NCI-H1436 (cell line): ENCODE measurements around the gene ANXA1.
"Not testable (repeated sequence)": the region's sequence is repeated elsewhere in the genome, so short reads cannot be mapped to it uniquely, and the experiment has no call there.

Experiments used
- DNase-seq: peaks from one replicate; lab custom pipeline; 2025; lab: John Stamatoyannopoulos, UW

ANXA1 gene

DNA sequence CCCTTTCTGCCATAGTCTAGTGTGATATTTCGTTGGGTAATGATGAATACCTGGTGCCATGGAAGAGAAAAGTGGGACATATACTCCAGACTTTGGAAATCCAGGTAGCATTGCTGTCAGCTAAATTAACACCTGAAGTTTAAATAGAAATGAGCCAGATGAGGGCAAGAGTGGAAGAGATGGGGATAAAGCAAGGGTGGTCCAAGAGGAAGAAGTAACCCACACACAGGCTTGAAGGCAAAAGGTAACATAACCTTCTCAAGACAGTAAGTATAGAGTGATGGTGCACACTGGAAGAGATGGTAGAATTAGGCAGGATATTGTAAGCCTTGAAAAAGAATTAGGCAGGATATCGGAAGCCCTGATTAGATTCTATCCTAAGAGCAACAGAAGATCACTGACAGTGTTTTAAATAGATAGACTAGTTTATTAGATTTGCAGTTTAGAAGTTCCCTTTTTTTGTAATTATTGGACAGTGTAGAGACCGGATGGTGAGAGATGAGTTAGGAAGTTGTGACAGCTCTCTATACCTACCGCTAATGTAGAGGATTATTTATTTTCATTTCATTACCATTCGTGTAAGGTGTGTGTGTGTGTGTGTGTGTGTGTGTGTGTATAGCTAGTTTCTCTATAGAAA, 16.8 kb downstream of the ANXA1 start:
- DNase-seq = no peak

DNA sequence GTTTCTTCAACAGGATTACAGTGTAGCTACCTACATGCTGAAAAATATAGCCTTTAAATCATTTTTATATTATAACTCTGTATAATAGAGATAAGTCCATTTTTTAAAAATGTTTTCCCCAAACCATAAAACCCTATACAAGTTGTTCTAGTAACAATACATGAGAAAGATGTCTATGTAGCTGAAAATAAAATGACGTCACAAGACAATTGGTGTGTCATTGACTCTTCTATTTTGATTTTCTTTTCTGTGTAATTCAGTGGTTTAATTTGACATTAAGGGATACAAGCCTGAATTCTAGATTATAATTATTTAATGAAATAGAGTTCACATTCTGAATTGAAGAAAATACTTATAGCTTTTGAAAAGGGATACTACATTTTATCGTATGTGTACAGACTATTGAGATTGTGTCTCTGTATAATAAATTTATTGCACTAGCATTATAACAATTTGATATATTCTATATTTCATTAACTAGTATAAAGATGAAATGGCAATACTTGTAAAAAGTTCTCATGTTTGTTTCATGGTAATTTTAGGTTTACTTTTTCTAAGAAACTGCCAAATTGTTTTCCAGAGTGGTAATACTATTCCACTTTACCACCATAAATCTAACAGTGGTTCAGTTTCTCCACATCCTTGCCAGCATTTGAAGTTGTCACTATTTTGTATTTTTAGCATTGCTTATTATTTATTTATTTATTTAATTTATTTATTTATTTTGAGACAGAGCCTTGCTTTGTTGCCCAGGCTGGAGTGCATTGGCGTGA, 18.7 kb downstream of the ANXA1 start:
- no peak for DNase-seq

DNA sequence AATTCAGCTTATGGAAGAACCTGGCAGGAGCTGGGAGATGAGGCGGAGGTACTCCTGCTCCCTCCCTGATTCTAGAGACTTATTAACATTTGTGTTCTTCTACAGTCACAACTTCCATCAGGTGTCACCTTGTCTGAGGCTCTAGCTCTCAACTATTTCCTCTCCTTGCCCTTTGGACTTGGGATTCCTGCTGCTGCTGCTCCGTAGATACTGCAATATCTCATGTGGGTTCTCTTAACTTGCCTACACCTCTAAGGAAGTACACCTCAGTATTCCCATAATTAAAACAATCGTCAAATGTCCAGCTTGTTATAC, 21.2 kb downstream of the ANXA1 start:
- DNase-seq = no peak

DNA sequence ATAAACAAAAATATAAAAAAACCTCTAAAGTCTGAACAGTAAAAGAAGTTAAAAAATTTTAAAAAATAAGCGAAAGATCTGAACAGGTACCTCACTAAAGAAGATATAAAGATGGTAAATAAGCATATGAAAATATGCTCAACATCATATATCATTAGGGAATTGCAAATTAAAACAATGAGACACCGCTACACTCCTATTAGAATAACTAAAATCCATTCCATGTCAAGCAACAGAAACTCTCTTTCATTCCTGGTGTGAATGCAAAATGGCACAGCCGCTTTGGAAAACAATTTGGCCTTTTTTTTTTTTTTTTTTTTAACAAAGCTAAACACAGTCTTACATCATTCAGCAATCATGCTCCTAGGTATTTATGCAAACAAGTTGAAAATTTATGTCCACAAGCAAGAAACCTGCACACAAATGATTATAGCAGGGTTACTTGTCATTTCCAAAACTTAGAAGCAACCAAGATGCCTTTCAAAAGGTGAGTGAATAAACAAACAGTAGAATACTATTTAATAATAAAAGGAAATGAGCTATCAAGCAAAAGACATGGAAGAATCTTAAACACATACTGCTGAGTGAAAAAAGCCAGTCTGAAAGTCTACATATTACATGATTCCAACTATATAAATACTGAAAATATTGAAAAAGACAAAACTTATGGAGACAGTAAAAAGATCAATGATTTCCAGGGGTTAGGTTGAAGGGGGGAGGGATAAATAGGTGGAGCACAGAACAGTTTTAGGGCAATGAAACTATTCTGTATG, 22.1 kb downstream of the ANXA1 start:
- no peak for DNase-seq

DNA sequence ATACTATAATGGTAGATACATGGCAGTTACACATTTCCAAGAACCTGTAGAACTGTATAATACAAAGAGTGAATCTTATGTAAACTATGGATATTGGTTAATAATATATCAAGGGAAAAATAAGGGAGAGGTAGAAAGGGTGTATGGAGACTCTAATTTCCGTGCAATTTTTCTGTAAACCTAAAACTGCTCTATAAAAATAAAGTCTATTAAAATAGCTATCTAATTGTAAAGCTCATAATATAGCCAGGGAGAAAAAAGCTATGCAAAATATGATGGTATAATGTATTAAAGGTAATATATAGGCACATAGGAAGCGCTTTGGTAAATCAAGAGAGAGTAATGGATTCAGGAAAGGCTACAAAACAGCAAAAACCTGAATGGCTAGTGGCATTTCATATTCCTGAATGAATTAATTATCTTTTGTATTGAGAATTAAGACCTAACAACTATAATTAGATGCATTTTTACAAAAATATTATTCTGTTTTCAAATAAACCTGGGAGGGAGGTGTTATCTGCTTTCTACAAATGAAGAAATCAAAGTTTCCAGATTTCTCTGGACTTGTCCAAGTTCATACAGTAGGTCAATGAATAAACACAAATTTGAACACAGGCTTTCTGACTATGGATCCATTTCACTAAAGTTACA, 22.8 kb downstream of the ANXA1 start:
- DNase-seq = no peak

DNA sequence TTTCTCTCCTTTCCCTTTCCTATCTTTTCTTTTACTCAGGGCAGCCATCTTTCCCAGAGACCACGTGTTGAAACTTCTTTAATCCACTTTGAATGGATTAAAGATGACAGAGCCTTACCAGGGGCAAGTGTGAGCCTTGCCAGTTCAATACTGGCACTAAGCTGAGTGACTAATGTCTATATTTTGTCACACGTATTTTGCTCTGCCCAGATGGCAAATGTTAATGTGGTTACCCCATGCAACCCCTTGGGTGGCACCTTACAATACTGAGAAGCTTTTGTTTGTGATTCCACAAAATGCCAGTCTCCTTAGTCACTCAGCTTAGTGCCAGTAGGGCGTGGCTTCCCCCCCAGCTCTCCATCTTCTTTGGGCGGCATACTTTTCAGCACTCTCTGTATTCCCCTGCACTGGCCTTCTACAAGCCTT, 24.8 kb downstream of the ANXA1 start:
- no peak for DNase-seq

DNA sequence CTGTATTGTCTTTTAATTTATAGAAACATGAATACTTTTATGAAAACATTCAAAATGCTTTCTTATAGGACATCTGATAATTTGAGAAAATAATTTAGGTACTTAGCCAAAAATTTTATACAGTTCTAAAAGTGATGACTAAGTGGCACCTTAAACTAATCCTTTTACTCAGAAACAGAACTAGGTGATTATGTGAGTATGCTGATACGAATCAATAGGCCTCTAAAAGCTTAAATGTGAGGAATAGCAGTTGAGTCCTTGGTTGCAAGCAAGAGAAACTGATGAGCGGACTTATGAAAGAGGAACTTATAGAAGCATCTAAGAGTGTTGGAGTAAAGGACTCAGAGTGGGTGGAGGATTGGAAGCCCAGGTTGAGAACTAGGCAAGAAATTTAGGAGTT, 26.4 kb downstream of the ANXA1 start:
- no peak for DNase-seq

DNA sequence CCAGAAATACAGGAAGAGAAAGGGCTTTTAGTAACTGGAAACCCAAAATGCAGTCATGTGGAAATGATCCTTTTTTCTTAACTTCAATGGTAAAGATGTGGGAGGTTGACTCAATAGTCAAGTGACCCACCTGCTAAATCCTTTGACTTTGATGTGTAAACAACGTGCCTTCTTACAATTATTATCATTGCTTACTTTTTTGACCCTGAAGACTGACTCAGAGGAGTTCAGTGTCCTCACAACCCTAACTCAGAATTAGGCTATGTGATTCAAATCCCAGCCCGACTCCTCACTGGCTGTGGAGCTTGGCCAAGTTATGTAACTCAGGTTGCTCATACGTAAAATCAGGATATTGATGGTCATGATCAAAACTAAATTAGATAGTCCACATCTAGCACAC, 27.9 kb downstream of the ANXA1 start:
- no peak for DNase-seq

DNA sequence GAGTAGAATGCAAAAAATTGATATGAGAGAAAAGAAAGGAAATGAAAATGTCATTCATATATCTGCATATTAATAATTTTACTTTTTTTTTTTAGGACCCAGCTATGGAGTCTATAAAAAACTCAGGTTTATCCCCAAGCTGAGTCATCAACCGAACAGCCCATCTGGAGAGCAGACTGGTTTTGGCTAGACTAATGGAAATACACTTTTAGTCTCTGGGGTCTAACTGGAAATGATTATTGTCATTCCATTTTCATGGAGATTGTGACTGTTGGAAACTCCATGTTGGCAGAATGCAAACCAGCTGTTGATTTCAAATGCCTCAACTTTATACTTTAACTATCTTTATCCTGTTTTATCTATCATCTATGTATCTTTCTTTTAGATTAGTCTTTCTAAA, 28.7 kb downstream of the ANXA1 start:
- DNase-seq = no peak

DNA sequence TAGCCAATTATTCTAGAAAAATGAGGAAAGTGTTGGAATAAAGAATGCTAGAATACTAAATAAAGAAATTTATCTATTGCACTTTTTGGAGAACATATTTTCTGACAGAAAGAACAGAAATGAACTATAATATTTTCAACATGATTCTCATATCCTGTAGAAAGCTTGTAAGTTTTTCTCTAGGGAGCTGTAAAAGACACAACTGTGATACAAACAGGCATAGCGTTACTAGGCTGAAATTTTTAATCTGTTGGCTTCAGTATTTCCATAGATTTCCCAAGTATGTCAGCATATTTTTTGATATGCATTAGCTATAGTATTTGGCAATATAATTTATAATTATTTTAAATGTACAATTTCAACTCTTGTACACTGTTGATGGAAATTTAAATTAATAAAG, 31.3 kb downstream of the ANXA1 start:
- DNase-seq = no peak

DNA sequence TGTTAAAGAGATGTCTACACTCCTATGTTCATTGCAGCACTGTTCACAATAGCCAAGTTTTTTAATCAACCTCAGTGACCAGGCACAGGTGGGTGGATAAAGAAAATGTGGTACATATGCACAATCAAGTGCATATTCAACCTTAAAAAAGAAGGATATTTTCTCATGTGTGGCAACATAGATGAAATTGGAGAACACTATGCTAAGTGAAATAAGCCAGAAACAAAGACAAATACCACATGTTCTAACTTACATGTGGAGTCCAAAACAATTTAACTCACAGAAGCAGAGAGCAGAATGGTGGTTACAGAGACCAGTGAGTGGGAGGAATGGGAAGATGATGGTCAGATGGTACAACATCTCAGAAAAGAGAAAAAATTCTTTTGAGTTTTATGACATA, 31.8 kb downstream of the ANXA1 start:
- DNase-seq = no peak

DNA sequence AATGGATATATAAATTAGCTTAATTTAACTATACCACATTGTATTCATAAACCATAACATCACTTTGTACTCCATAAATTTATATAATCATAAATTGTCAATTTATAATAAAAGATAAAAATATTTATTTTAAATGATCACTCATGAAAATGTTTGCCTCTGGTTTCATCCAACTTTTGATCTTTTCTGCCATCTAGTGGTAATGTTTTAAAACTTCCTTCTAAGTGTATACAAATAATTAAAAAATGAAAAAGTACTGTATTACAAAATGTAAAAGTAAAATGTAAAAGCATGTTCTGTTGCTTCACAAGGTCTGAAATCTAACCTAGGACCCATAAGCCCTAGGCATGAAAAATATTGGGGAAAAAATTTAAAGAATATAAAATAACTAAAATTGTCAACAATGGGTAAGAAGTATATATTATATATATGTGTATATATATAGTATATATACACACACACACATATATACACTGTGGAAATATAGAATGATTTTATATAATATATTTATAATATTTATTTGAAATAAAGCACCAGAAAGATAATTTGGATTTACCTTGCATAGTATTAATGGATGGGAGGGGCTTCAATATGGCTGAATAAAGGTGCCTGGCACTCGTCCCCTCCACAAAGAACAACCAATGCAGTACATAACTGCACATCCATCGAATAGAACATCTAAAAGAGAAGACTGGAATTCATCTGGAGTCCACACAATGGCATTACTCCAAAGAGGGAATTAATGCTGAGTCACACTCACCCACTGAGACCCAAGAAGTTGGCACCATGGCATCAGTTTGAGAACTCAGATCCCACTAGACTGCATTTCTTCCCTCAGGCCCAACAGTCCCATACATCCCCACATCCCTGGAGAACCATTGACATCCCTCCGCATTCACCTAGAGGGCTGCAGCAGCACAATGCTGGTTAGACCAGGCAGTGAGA, 32.5 kb downstream of the ANXA1 start:
- DNase-seq = peak; percentile 44

DNA sequence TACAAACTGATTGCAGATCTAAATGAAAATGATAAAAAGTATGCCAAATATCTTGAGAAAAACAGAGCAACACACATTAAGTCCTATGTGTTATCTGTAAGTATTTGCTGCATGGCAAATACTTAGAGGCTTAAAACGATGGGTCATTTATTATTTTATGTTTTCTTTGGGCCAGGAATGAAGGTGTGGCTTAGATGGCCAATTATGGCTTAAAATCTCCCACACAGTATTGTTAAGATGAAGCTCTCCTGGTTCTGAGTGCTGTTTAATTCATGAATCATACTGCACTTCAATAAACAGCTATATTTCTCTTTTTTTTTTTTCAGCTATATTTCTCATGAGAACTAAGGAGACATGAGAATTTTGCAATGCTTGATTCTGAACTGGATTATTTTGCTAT, 39.4 kb downstream of the ANXA1 start:
- DNase-seq = not testable (repeated sequence)

DNA sequence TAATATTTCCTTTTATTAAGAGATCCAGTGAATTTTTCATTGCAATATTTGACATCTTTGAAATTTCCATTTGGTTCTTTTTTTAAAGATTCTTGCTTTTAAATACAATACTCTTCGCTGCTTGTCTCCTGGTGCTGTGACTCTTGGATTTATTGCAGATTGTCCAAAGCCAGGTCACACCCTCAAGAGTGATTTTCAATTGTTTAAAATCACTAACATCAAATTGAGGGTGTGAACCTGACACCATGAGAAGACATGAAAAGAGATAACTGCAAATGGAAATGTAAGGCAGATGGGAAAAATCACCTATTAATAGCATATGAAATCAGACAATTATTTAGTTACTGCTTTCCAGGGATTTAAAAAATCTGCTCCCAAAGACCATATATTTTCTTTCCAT, 42.6 kb downstream of the ANXA1 start:
- DNase-seq = no peak

DNA sequence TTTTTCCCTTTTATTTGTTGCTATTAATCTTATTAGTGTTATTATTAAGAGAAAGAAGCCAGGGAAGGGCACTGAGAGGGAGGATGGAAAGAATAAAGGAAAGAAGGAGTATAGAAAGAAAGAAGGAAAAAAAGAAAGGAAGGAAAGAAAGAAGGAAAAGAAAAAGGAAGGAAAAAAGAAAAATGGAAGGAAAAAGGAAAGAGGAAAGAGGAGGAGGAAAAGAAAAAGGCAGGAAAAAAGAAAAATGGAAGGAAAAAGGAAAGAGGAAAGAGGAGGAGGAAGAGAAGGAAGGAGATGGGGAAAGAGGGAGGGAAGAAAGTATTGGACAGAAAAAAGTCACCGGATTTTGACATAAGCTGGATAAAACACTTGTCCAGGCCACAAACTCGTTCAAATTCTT, 47.8 kb downstream of the ANXA1 start:
- DNase-seq = no peak

DNA sequence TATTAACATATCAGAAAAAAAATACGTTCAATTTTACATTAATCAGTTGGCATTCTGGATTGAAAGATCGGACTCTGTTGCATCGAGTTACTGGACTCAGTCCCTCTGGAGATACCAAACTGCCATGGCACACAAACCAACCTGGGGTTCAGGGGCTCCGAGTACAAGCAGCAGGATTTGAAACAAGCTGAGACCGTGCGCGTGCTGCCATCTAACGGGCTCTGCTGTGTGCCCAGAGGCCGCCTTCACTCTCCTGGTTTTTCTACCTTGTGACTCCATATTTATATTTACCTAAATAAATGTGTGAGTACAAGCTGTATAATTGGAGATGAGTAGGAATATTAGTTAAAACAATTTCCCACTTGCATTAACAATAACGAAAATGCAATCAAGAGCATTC, 48.2 kb downstream of the ANXA1 start:
- DNase-seq = no peak

DNA sequence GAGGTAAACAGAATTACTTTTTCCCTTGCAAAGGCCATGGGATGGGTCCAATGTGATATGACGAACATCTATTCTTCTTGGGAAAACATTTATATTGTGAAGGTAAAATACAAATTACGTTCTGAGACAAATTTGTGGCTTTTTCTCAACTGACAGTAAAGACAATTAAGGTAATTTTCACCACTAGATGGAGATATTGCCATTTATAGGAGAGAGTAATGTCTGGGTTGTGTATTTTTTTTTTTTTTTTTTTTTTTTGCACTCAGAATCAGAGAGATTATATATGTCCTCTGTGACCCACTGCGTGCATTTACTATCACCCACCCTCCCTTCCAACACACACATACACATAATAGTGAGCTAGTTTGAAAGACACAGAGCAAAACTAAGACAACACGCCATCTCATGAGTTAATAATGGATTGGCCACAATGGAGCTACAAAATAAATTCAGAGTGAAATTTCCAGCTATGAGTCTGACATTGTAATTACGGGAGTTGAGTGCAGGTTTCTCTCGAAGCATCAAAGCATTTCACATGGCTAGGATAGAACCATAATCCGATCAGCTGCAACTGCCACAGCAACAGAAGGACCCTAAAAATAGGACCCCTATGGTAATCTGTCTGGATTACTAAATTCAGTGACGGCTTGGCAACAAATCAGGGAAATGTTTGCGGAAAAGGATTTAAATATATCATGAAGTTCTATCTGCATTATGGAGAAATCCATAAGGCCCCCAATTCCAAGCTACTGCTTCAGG, 49.2 kb downstream of the ANXA1 start:
- DNase-seq = peak; percentile 55

DNA sequence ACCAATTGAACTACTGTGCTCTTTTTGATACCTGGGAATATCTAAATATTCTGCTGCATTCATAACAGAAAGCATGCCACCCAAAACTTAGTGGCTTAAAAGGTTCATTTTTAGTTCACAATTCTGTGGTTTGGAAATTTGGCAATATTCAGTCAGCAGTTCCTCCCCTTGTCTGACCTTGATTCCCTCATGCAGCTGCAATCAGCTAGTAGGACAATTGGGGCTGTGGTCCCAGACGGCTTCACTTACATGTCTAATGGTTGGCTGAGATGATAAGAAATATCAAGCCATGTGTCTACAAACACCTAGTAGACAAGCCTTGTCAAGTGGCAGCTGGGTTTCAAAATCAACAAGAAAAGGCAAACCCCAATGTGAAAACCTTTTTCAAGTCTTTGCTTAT, 51.3 kb downstream of the ANXA1 start:
- no peak for DNase-seq

DNA sequence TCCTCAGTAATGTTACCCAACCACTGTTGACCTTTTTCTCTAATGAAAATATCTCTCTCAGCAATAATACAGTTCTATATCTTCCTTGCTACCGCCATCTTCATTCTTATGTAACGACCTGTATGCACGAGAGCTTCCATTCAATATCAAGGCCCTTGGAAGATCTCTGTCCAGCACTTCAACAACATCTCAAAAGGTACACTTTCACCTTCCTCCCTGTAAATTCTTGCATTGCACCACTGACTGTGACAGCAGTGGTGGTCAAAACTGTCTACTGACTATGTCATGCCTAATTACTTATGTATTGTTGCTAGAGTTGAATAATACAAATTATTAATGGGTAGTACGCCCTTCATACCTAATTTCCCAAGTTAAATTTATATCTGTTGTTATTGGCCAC, 53.3 kb downstream of the ANXA1 start:
- no peak for DNase-seq

DNA sequence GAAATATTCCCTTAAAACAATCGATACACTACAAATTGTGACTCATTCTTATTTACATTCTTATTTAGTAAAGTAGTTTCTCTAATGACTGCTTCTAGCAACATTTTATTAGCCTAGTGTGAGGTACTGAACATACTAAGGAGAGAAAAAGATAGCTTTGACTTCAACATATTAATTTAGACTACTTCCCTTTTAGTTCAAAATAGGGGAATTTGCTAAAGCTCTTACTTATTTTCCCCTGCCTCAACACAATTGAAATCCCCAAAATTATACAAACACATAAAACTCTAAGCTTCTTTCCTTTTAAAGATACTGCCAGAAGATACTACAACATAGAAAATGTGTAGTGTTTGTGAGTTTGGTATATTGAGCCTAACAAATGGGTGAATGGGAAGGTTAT, 55.2 kb downstream of the ANXA1 start:
- no peak for DNase-seq
